HG03135 (cell line): ENCODE results near the gene SDK1.

Experiments
- ATAC-seq: cut with Tn5 transposase; IDR thresholded peaks from one replicate; pipeline ENCODE4 v1.9.1; 2021; ENCODE audit warnings: mild to moderate bottlenecking, moderate library complexity; ENCODE audit not compliant: unreplicated experiment

SDK1 gene

GRCh38 chr7:3860932-3861331 lies 559.9 kb downstream of the SDK1 start:
- ATAC-seq = no peak

DNA sequence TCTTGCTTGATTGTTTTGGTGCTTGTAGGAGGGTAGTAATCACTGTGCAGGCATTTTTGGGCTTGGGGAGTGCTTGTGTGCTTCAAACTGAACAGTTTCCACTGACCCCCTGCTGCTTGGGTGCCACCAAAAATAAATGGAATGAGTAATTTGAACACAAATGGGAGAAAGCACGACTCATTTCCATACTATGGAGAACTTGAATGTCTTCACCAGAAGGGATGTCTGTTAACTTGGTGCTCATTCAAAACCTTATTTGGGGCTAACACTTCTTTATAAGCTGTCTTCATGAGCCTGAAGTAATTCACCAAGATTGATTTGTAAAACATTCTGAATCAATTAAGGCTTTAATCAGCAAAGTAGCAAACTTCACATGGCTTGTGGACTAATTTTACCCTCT lies 560.3 kb downstream of the SDK1 start:
- no peak for ATAC-seq

DNA sequence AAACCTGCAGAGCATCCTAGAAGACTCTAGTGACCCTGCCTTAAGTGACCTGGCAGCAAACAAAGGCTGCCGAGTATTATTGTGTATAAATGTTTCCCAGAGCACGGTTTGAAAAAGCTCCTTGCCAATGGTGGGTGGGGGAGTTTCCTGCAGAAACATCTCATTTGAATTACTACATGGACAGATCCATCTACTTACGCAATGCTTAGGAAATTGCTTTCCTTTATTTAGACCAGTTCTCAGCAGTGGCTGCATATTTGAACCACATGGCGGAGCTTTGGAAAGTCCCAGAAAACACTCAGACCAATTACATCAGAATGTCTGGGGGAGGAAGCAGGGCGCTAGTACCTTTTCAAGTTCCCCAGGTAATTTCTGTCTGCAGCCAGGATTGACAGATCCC lies 560.9 kb downstream of the SDK1 start:
- no peak for ATAC-seq

DNA sequence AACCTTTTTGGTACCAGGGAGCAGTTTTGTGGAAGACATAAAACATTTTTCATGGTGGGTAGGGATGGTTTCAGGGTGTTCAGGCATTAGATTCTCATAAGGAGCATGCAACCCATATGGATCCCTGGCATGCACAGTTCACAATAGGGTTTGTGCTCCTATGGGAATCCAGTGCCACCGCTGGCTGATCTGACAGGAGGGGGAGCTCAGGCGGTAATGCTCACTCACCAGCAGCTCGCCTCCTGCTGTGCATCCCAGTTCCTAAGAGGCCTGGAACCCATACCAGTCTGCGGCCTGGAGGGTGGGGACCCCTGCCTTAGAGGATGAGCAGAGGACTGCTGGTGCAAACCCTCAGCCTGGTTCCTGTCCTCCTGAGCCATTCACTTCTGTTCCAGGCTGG lies 561.7 kb downstream of the SDK1 start:
- ATAC-seq = no peak

DNA sequence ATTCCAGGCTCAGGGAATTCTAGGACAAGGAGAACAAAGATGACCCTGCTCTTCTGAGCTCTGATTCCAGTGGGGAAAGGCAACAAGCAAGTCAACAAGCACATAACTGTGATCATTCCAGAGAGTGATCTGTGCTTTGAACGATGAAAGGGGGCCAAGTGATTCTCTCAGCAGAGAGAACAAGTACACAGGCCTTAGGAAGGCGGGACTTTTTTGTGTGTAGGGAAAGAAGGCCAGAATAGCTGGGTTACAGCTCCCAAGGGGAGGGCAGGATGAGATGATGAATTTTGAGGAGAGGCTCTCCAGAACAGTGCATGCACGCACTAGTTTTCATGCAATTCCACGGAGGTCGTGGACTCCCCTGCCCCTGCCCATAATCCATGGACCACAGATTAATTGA lies 565.2 kb downstream of the SDK1 start:
- ATAC-seq = no peak

DNA sequence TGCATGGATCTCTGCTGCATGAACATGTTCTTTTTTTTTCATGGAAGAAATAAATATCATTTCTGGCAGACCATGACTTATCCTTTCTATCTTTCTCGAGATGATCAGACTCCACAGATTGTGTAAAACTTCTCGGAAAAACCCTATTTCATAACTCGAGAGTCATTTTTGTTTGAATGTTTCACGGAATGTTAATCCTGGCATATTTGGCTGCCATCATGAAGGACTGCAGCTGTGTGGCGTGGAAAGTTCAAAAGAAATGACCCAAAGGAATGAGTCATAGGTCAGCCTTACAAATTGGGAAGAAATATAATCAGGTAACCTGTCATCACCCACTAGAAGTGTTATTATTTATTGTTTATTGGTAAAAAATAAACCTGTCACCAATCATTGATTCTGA lies 566.8 kb downstream of the SDK1 start:
- ATAC-seq = no peak

DNA sequence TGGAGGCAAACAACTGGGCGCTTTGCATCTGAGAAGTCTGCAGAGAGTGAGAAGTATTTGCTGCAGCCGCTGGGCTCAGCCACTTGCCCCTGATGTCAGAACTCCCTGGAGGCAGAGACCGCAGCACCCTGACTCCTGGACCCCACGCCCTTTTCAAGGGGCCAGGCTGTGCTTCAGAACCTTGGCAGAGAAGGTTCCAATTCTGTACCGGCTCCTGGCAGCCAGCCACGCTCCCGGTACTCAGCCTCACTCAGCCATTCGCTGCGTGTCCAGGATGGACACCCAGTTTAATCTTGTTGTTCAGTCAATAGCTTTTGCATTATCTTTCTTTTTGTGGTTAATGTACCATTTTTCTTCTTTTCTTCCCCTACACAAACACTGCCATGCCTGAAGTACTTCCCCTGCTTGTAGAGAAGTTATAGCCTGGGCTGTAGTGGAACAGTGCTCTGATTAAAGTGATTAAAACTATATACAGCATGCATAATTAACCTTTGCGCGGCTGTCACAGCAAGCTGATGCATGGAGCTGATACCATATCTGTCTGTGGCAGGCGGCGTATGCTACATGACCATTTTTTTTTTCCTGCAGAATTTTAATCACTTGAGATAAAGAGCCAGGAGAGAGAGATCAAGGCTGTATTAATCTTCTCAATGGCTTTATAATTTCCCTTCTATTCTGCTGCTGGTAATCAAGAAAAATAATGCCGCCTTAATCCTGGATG lies 578.5 kb downstream of the SDK1 start:
- ATAC-seq = no peak

DNA sequence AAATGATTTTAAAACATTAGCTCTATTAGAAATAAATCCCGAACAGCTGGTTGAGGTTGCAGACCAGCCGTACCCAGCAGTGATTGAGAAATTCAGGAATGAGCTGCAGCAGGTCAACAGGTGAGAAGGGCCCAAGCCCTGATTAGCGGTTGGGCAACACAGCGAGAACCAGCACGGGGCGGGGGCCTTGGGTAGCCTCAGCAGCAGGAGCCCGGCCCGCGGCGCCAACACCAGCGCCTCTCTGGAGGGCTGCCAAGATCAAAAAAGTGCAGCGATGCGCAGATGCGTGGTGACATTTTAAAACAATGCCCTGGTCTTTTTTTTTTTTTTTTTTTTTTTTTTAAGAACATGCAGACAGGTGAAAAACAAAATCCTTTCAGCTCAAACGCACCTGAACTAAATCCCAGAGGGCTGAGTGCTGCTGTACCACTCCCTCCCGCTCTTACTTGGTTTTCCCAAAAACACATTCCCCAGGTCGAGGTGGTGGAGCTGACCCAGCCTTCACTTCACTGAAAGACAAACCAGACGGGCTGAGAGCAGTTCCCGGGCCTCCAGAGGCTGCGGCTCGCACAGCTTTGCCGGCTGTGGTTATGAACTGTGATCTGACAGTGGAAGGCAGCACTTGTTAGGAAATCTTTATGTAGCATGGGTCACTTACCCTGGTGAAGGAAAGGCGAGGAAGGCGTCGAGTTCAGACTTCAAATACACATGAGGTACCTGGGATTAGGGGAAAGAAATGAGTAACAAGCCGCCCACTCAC lies 579.4 kb downstream of the SDK1 start:
- no peak for ATAC-seq

DNA sequence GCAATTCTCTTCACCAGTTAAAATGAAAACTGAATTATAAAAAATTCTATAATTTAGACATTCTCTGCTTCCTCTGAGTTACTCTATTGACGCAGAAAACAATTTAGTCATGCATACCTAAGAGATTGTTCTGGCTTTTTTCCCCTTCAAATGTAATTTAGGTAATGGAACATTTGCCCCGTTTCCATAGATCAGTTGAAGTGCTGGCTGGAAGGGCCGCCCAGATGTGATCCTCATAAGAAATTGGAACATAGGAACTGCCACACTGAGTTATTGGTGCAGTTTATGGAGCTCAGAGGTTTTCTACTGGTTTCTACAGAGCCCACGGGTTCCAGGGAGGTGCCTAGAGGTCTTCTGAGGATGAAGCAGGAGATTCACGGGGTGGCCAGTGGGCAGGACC lies 581.7 kb downstream of the SDK1 start:
- no peak for ATAC-seq

DNA sequence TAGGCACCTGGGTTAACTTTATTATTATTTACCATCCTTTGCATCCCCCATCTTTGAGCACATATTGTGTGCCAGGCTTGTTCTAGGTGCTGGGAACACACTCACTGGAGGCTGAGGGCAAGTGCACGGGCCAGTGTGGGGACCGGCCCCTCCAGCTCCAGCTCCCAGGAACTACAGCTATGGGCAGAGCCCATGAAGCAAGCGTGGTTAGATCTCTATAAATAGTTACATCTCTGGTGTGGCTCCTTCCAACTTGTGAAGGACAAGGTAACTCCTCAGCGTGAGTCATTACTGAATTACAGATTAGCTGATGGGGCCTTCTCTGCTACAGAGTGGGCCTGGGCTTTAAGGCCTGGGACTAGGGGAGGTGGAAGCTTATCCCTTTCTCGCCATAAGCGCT lies 583.5 kb downstream of the SDK1 start:
- ATAC-seq = no peak

DNA sequence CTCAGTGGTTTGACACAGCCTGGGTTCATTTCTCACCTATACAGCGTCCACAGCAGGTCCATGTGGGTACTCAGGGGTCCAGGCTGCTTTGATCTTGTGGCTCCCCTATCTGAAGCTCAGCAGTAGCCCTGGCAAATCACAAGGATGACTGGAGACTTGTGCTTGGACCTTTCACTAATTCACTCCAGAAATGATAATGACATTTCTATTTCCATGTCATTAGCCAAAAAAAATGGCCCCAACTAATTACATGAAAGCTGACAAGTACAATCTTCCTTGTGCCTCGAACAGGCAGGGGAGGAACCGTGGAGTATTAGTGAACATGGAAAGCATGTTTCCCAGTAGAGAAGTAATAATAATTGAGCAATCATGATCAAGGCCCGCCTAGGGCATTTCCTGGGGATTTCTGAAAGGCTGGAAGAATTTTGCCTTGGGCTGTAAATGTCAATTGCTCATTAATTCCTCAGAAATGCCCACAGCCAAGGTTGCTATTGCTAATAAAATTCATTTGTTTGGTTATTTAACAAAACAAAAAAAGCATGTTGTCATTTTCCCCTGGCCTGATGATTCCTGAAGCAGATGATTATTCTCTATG lies 586.1 kb downstream of the SDK1 start:
- no peak for ATAC-seq

DNA sequence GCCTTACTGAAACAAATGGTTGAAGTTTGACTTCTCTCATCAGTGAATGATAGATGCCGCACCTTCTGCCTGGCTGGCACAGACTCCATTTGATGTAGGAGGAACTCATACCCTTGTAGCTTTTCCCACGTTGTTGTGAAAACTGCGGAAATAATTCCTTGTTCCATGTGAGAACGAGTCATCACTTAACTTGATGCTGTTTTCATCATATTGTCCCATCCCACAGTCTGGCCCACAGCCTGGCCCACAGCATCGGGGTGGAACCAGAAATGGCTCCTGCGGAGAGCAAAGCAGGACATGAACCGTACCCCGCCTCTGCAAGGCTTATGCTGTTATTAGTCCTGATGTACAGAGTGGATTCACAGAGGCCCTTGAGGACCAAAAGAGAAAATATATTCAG lies 587.0 kb downstream of the SDK1 start:
- ATAC-seq = no peak

- no peak for ATAC-seq
Observed at GRCh38 chr7:3892157-3892556, 591.1 kb downstream of the SDK1 start.

DNA sequence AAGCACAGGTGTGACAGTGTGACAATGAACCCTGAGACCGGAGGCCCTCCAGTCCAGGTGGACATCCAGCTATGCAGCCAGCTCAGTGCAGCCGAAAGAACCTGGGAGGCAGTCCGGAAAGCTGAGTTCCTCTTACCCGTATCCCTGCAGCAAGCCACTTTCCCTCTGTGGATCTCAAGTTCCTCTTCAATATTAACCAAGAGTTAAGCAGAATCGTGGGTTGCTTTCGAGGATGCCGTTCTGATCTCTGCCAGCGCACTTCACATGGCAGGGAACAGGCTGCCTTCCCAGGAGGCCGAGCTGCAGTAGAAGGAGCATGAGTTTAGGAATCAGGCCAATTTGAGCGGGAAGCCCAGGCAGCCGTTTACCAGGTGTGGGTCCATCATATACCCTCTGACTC lies 591.6 kb downstream of the SDK1 start:
- no peak for ATAC-seq

- no peak for ATAC-seq
Observed at GRCh38 chr7:3893151-3893788, 592.2 kb downstream of the SDK1 start.

DNA sequence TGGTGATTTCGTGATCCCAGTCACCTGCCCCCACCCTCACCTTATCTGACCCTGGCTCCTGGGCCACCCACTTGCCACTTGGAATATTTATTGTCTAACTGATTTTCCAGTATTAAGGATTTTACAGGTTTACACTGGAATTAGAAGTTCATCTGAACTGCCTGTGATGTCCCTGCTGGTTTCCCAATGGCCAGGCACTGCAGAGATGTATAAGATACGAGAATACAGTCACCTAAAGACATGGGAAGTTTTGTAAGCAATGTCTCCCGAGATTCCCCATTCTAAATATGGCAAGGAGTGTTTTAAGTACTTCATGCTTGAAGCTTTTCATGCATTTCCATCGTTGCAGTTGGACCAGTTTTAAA lies 592.7 kb downstream of the SDK1 start:
- ATAC-seq = no peak

GRCh38 chr7:3895341-3896116 lies 594.5 kb downstream of the SDK1 start:
- ATAC-seq = no peak

DNA sequence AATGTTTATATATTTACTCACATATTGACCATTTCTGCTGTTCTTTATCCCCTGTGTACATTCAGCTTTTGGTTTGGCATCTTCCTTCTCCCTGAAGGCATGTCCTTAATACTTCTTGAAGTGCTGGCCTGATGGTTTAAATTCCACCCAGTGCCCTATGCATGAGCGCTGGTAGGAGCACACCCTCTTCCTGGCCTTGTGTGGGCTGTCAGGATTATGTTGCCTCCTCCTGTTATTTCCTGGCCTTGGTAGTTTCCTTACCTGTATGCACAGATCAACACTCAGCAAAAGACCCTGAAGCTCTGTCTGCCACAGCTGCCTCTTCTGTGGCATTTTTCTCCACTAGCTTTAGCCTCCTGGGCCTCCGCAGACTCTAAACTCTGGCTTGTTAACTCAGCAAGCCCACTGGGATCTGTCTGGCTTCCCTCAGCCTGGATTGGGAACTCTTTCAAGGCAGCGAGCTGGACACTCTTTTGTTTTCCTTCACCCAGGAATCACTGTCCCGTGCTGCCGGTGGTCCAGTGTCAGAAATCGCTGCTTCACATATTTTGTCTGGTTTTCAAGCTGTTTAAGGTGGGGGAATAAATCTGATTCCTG lies 595.2 kb downstream of the SDK1 start:
- no peak for ATAC-seq

- ATAC-seq = no peak
Observed at GRCh38 chr7:3897430-3898372, 596.6 kb downstream of the SDK1 start.

GRCh38 chr7:3899559-3899991 lies 598.5 kb downstream of the SDK1 start:
- ATAC-seq = no peak
